ENCODE measurements around the gene KIAA1958.

- no peak for TF ChIP-seq EP300 (IDR thresholded peaks at IDR 0.05)
- TF ChIP-seq POLR2A (IDR thresholded peaks at IDR 0.05) = no peak
These were observed 202.6 kb downstream of the KIAA1958 start for GRCh38 chr9:112689161-112689740.
